HCT116 (cell line): ENCODE data around the gene SYCP3. TPM values are rescaled to one million over a fixed set of nuclear protein-coding genes. Genes with fewer than 3 reads are reported as not detected.

Source experiments
- ATAC-seq: fragments of 200-7000 bp; cut with Tn5 transposase; 2 replicates; pipeline ENCODE4 v1.9.1; 2020; ENCODE audit warnings: mild to moderate bottlenecking, moderate library complexity
- BruUV-seq: library from RNA; stranded (reverse); fragments of 400-500 nt; replicated peaks from 2 replicates; lab custom pipeline; 2021; lab: Mats Ljungman, UMichigan
- CTCF ChIA-PET: fragments of 300-600 bp; sonication (Branson Sonifier 250); formaldehyde crosslinking; loops from one replicate; lab custom pipeline; 2021; ENCODE audit warnings: antibody characterized with exemption; lab: Charles Lee
- POLR2A ChIA-PET: fragments of 300-600, 350-600 bp; sonication (Branson Sonifier 250); formaldehyde crosslinking; loops from one replicate; lab custom pipeline; 2021; ENCODE audit warnings: antibody characterized with exemption; lab: Charles Lee
- RAD21 ChIA-PET, 2 experiments: fragments of 300-600 bp; sonication (Branson Sonifier 250); formaldehyde crosslinking; loops; one replicate each; lab custom pipeline; 2023; ENCODE audit warnings: low total read pairs in 2 of 2; ENCODE audit not compliant: uncharacterized antibody in 2 of 2, unreplicated experiment in 2 of 2, low non-redundant PET in 1 of 2; lab: Charles Lee
- DNase-seq: peaks from one replicate; pipeline ENCODE4 v3.0.0-alpha.2; 2010; ENCODE audit warnings: low read depth, low spot score
- H2AFZ ChIP-seq: fragments of 200-600 bp; shearing (Covaris generic), sonication (generic); 2 replicates; pipeline ENCODE4 v1.6.1; 2017; ENCODE audit warnings: low read depth, mixed run types, mixed read lengths, antibody characterized with exemption, low read length; ENCODE audit not compliant: poor library complexity, severe bottlenecking
- H3K27ac ChIP-seq: 2 replicates; pipeline ENCODE4 v1.5.1; 2012; ENCODE audit warnings: low read depth, low read length
- H3K27me3 ChIP-seq: fragments of 200-600 bp; sonication (generic); 2 replicates; pipeline ENCODE4 v1.6.1; 2016; ENCODE audit warnings: mixed run types, low read length, mixed read lengths; ENCODE audit not compliant: insufficient read depth
- H3K36me3 ChIP-seq, 2 experiments: fragments of 200-500 bp in 1 of 2; fragments of 200-600 bp in 1 of 2; sonication (Bioruptor generic) in 1 of 2; sonication (generic) in 1 of 2; 2 replicates each; pipeline versions ENCODE4 v1.5.1 to v1.6.1; 2014 to 2016; ENCODE audit warnings: low read length in 2 of 2, inconsistent platforms in 1 of 2, mixed read lengths in 1 of 2, mixed run types in 1 of 2; ENCODE audit not compliant: insufficient read depth in 2 of 2, control insufficient read depth in 1 of 2
- H3K4me1 ChIP-seq, 2 experiments: fragments of 200-600 bp in 1 of 2; sonication (generic) in 1 of 2; 2 replicates each; pipeline versions ENCODE4 v1.5.1 to v1.6.1; 2012 to 2017; ENCODE audit warnings: low read length in 2 of 2, inconsistent platforms in 1 of 2, mild to moderate bottlenecking in 1 of 2, mixed read lengths in 1 of 2, mixed run types in 1 of 2, moderate library complexity in 1 of 2; ENCODE audit not compliant: insufficient read depth in 2 of 2, control insufficient read depth in 1 of 2
- H3K4me2 ChIP-seq: fragments of 200-600 bp; sonication (generic); 2 replicates; pipeline ENCODE4 v1.6.1; 2017; ENCODE audit warnings: mixed run types, low read length, mixed read lengths
- H3K4me3 ChIP-seq, 2 experiments: fragments of 200-600 bp in 1 of 2; sonication (generic) in 1 of 2; replicated peaks in 1 of 2; 2 replicates each; pipeline ENCODE4 v1.5.1; 2011 to 2016; ENCODE audit warnings: low read length in 2 of 2, control low read depth in 1 of 2, low read depth in 1 of 2, mild to moderate bottlenecking in 1 of 2, mixed read lengths in 1 of 2, mixed run types in 1 of 2
- H3K79me2 ChIP-seq: fragments of 200-600 bp; sonication (generic); 2 replicates; pipeline ENCODE4 v1.6.1; 2017; ENCODE audit warnings: mild to moderate bottlenecking, mixed run types, low read length, moderate library complexity, mixed read lengths; ENCODE audit not compliant: insufficient read depth
- H3K9ac ChIP-seq: fragments of 200-600 bp; sonication (generic); 2 replicates; pipeline ENCODE4 v1.6.1; 2016; ENCODE audit warnings: low read length, mixed read lengths
- H3K9me2 ChIP-seq: fragments of 200-600 bp; sonication (generic), shearing (Covaris generic); 2 replicates; pipeline ENCODE4 v1.6.1; 2017; ENCODE audit warnings: mixed run types, mild to moderate bottlenecking, moderate library complexity; ENCODE audit not compliant: insufficient read depth
- H3K9me3 ChIP-seq, 2 experiments: fragments of 200-500 bp in 1 of 2; fragments of 200-600 bp in 1 of 2; sonication (Bioruptor generic) in 1 of 2; sonication (generic) in 1 of 2; 2 replicates each; pipeline ENCODE4 v1.6.1; 2014 to 2017; ENCODE audit warnings: low read length in 2 of 2, mixed read lengths in 2 of 2, inconsistent platforms in 1 of 2, low read depth in 1 of 2, mild to moderate bottlenecking in 1 of 2, mixed run types in 1 of 2, moderate library complexity in 1 of 2; ENCODE audit not compliant: control insufficient read depth in 1 of 2, insufficient read depth in 1 of 2
- H4K20me1 ChIP-seq: fragments of 200-600 bp; sonication (generic), shearing (Covaris generic); 2 replicates; pipeline ENCODE4 v1.6.1; 2017; ENCODE audit warnings: mixed run types, mild to moderate bottlenecking, moderate library complexity; ENCODE audit not compliant: insufficient read depth
- CBX3 ChIP-seq: IDR thresholded peaks from 2 replicates; pipeline ENCODE4 v1.6.1; 2012; ENCODE audit warnings: low read depth
- CEBPB ChIP-seq: IDR thresholded peaks from 2 replicates; pipeline ENCODE4 v1.6.1; 2012; ENCODE audit warnings: low read depth
- ELF1 ChIP-seq: IDR thresholded peaks from 2 replicates; pipeline ENCODE4 v1.6.1; 2012; ENCODE audit warnings: low read depth, borderline replicate concordance
- EZH2 ChIP-seq: fragments of 200-600 bp; sonication (generic); IDR thresholded peaks from 2 replicates; pipeline ENCODE4 v1.6.1; 2017; ENCODE audit warnings: antibody characterized with exemption, mixed run types
- EZH2phosphoT487 ChIP-seq: fragments of 200-600 bp; IDR thresholded peaks from 2 replicates; pipeline ENCODE4 v1.6.1; 2018; ENCODE audit warnings: antibody characterized with exemption, borderline replicate concordance
- FOSL1 ChIP-seq: IDR thresholded peaks from 2 replicates; pipeline ENCODE4 v1.6.1; 2012; ENCODE audit warnings: low read depth
- JUND ChIP-seq: IDR thresholded peaks from 2 replicates; pipeline ENCODE4 v1.6.1; 2012
- MAX ChIP-seq: IDR thresholded peaks from 2 replicates; pipeline ENCODE4 v1.6.1; 2012
- POLR2A ChIP-seq: IDR thresholded peaks from 2 replicates; pipeline ENCODE4 v1.7.0; 2011; ENCODE audit warnings: borderline replicate concordance; ENCODE audit not compliant: insufficient read depth, insufficient read length; ENCODE audit errors: extremely low read depth
- POLR2AphosphoS5 ChIP-seq: IDR thresholded peaks from 2 replicates; pipeline ENCODE4 v1.6.1; 2011; ENCODE audit warnings: mild to moderate bottlenecking, low read depth, low read length, moderate library complexity
- RAD21 ChIP-seq: IDR thresholded peaks from 2 replicates; pipeline ENCODE4 v1.6.1; 2012; ENCODE audit warnings: low read depth, mild to moderate bottlenecking
- SIN3A ChIP-seq: IDR thresholded peaks from 2 replicates; pipeline ENCODE4 v1.6.1; 2012; ENCODE audit warnings: low read depth
- SP1 ChIP-seq: IDR thresholded peaks from 2 replicates; pipeline ENCODE4 v1.6.1; 2012; ENCODE audit warnings: low read depth
- SRF ChIP-seq: IDR thresholded peaks from 2 replicates; pipeline ENCODE4 v1.6.1; 2012; ENCODE audit warnings: low read depth
- TCF7L2 ChIP-seq: IDR thresholded peaks from 2 replicates; pipeline ENCODE4 v1.7.0; 2011; ENCODE audit warnings: borderline replicate concordance, inconsistent platforms; ENCODE audit not compliant: insufficient read depth, insufficient read length; ENCODE audit errors: extremely low read depth
- ZFX ChIP-seq: fragments of 450-650 bp; IDR thresholded peaks from 2 replicates; pipeline ENCODE4 v1.6.1; 2017
- ZNF274 ChIP-seq: fragments of 200-500 bp; sonication (Bioruptor generic); IDR thresholded peaks from 2 replicates; pipeline ENCODE4 v1.6.1; 2014; ENCODE audit warnings: mild to moderate bottlenecking, low read depth, low read length, inconsistent platforms
- intact Hi-C: fragments of 100-400 bp; cut with micrococcal nuclease; formaldehyde crosslinking; loops from 2 replicates; pipeline ENCODE4 v1.10.0; 2022
- total RNA-seq: library from RNA; stranded (reverse); gene quantifications from one replicate; pipeline ENCODE4 v1.2.1, GENCODE V29; 2021; ENCODE audit not compliant: unreplicated experiment
- TF ChIP-seq, protein P1 (sequence below): IDR thresholded peaks from 2 replicates; pipeline ENCODE4 v1.6.1; 2012

The SYCP3 gene
- total RNA-seq, 1 experiment from 2014 or later: not detected

- intact Hi-C loops: no loop called here
- TF ChIP-seq ZFX (no peak), EZH2phosphoT487 (no peak), MAX (no peak)
- no peak overlapping the region for H3K4me2 ChIP-seq
- no peaks in the 10 kb centered on the region for H3K4me1 ChIP-seq
- no TSS peak for BruUV-seq
- ChIA-PET POLR2A (no interaction called here), CTCF (no interaction called here), RAD21 (no interaction called here)
- H3K4me3 ChIP-seq: no peak overlapping the region
- no peak for ATAC-seq
- H3K27me3 ChIP-seq: no peaks in the 10 kb centered on the region
- H3K27ac ChIP-seq: no peak overlapping the region
- H3K9ac ChIP-seq: no peak overlapping the region
- no peak overlapping the region for H2AFZ ChIP-seq
- no peaks in the 10 kb centered on the region for H4K20me1 ChIP-seq
- H3K79me2 ChIP-seq: peaks cover 18% of the 10 kb centered on the region
- H3K36me3 ChIP-seq: peaks cover 0 to 1% of the 10 kb centered on the region in 2 experiments; a peak in 1 of 4 replicates
- DNase-seq: no peak
- no peaks in the 10 kb centered on the region for H3K9me2 ChIP-seq
- H3K9me3 ChIP-seq: no peaks in the 10 kb centered on the region
These were observed 19.7 kb downstream of the SYCP3 start for GRCh38 chr12:101719566-101719965.

DNA sequence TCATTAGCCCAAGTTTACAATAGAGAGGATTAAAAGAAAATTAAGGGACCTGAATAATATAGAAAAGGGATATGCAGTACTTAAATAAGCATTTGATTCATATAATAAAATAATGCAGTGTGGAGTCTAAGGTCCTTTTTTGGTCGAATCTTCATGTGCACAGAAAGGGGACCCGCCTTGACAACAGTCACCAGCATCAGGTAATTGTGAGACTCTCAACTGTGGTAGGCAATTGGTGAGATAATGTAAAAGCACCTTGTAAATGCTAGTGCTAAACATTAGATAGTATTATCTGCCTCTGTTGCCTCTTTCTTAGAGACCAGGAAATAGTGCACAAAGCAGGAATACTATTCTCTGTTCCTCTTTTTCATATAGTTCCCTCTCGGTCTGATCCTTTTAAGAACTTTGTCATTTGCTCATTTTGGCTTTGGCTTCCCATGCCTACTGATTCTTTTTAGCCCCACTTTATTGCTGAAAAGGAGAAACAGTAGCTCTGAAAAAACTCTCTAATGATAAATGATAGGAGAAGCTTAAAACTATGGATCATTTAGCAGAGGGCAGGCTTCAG is 24.3 kb downstream of the SYCP3 start:
- DNase-seq (no peak), ATAC-seq (no peak)
- Histone ChIP-seq H3K27me3 (no peaks in the 10 kb centered on the region), H3K27ac (no peak overlapping the region), H3K79me2 (peaks cover 61% of the 10 kb centered on the region), H3K9me2 (no peaks in the 10 kb centered on the region), H3K4me3 (no peak overlapping the region), H4K20me1 (peaks cover 6% of the 10 kb centered on the region; the same call in 1 of the 2 replicates), H2AFZ (no peak overlapping the region), H3K9me3 (no peaks in the 10 kb centered on the region), H3K36me3 (no peaks in the 10 kb centered on the region), H3K9ac (no peak overlapping the region), H3K4me1 (no peaks in the 10 kb centered on the region), H3K4me2 (no peak overlapping the region)
- ChIA-PET RAD21 (no interaction called here), POLR2A (no interaction called here), CTCF (interaction anchor here (1.2 kb wide), 1 partner anchor 44 kb away, joined by 3 read pairs; no protein-coding TSS in a partner anchor)
- TF ChIP-seq, protein P1, sequence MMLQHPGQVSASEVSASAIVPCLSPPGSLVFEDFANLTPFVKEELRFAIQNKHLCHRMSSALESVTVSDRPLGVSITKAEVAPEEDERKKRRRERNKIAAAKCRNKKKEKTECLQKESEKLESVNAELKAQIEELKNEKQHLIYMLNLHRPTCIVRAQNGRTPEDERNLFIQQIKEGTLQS: no peak
- TF ChIP-seq CBX3 (no peak), SRF (no peak), JUND (no peak), RAD21 (no peak), ZFX (no peak), POLR2AphosphoS5 (no peak), TCF7L2 (no peak), CEBPB (no peak), ZNF274 (no peak), SIN3A (no peak), EZH2 (no peak), SP1 (no peak), POLR2A (no peak), FOSL1 (no peak), EZH2phosphoT487 (no peak), ELF1 (no peak)
- intact Hi-C loops: no loop called here
- no TSS peak for BruUV-seq
